GM19193 (cell line): ENCODE measurements around the gene UBE2K.

ENCODE experiments used
- POLR2A ChIP-seq: IDR thresholded peaks from 4 replicates; pipeline ENCODE4 v1.6.1; 2011; ENCODE audit not compliant: insufficient read depth, insufficient read length; ENCODE audit errors: extremely low read depth

The UBE2K gene

DNA sequence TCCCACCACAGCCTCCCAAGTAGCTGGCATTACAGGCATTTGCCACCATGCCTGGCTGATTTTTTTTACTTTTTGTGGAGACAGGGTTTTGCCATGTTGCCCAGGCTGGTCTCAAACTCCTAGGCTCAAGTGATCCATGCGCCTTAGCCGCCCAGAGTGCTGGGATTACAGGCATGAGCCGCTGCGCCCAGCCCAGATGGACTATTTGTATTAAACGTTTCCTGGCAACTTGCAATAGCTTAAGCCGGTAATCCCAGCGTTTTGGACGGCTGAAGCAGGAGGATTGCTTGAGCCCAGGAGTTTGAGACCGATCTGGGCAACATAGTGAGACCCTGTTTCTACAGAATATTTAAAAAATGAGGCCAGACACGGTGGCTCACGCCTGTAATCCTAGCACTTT is 18.4 kb downstream of the UBE2K start:
- no peak for TF ChIP-seq POLR2A

DNA sequence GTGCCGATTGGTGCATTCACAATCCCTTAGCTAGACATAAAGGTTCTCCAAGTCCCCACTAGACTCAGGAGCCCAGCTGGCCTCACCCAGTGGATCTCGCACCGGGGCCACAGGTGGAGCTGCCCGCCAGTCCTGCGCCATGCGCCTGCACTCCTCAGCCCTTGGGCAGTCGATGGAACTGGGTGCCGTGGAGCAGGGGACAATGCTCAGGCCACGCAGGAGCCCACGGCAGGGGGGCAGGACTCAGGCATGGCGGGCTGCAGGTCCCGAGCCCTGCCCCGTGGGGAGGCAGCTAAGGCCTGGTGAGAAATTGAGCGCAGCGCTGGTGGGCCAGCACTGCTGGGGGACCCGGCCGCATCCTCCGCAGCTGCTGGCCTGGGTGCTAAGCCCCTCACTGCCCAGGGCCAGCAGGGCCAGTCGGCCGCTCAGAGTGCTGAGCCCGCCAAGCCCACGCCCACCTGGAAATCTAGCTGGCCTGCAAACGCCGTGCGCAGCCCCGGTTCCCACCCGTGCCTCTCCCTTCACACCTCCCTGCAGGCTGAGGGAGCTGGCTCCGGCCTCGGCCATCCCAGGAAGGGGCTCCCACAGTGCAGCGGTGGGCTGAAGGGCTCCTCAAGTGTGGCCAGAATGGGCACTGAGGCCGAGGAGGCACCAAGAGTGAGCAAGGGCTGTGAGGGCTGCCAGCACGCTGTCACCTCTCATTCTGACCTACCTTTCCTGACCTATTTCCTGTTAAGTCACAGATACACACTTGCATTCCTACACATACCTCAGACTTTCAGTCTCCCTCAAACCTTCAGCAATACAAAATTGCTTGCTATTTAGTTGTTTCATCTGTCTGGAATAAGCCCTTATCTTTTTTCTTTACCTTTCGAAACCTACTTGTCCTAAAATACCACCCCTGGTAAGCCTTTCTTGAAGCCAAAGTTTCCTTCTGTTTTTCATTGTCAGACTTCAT is 20.7 kb downstream of the UBE2K start:
- TF ChIP-seq POLR2A = no peak

DNA sequence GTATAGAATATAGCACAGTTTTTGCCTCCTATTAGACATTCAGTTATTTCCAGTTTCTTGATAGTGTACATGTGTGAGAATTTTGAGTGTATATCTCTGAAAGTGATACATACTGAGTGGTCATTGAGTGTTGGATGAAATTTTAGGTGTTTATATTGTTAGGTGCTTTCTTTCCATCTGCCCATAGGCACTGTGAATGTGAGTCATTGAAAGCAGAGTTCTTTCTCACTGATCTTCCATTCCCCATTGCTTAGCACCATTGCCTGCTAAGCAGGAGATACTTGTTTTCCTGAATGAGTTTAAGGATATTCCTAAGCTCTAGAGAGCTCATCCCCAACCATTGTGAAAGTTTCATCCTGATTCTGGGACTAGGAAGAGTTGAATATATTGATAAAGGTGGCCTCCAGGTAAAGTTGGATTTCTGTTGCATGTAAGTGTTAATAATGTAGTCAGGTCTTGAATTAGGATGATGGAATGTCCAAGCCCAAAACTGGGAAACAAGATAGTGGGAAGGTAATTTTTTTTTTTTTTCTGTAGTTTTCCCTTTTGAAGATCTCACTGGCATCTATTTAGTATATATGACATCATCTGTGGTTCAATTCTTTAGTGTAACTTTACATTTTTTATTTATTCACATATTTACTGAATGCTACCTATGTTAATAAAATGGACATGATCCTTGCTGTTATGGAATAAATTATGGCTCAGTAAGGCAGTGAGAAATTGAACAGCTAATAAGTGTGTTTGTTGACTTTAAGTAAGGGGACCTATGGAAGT is 22.1 kb downstream of the UBE2K start:
- TF ChIP-seq POLR2A = no peak

DNA sequence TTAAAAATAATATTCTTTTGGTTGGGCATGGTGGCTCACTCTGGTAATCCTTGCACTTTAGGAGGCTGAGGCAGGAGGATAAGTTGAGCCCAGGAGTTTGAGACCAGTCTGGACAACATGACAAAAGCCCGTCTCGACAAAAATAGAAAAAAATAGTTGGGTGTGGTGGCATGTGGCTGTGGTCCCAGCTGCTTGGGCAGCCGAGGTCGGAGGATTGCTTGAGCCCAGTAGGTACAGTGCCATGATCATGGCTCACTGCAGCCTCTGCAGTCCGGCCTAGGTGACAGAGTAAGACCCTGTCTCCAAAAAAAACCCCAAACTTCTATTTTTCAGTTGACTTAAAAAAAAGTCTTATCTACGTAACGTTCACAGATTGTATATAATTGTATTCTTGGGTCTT is 23.9 kb downstream of the UBE2K start:
- TF ChIP-seq POLR2A = no peak

GRCh38 chr4:39729557-39729956 is 31.6 kb downstream of the UBE2K start:
- no peak for TF ChIP-seq POLR2A

GRCh38 chr4:39730072-39730471 is 32.1 kb downstream of the UBE2K start:
- TF ChIP-seq POLR2A = no peak

- TF ChIP-seq POLR2A = no peak
Observed at GRCh38 chr4:39731908-39732307, 34.0 kb downstream of the UBE2K start.

DNA sequence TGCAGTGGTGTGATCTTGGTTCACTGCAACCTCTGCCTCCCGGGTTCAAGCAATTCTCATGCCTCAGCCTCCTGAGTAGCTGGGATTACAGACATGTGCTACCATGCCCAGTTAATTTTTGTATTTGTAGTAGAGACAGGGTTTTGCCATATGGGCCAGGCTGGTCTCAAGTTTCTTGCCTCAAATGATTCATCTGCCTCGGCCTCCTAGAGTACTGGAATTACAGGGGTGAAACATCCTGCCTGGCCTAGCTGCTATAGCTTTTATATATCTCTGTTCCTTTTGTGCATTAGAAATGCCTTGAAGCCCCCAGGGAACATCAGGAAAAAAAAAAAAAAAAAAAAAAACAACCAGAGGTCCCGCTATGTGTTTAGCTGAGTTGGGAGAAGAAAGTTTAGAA is 34.8 kb downstream of the UBE2K start:
- TF ChIP-seq POLR2A = no peak

- no peak for TF ChIP-seq POLR2A
Observed at GRCh38 chr4:39741401-39741800, 43.5 kb downstream of the UBE2K start.

DNA sequence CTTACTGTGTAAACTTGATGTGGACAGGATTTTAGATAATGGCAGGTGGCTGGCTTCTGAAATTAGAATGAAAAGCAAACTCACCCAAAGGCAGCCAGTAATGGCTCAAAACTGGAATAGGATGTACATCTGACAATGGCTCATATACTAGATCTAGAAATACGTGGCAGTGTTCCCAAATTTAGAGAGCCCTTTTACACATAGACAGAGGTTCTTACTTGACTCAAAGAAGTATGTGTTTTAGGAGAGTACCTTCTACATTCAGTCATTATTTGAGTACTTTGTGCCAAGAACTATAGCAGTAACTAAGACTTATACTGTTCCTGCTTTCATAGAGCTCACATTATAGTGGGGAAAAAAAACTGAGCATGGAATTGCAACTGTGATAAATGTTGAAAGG is 48.0 kb downstream of the UBE2K start:
- no peak for TF ChIP-seq POLR2A

- no peak for TF ChIP-seq POLR2A
Observed at GRCh38 chr4:39750216-39750615, 52.3 kb downstream of the UBE2K start.

- TF ChIP-seq POLR2A = no peak
Observed at GRCh38 chr4:39754309-39754708, 56.4 kb downstream of the UBE2K start.

GRCh38 chr4:39756159-39756558 is 58.2 kb downstream of the UBE2K start:
- TF ChIP-seq POLR2A = no peak

- TF ChIP-seq POLR2A = no peak
Observed at GRCh38 chr4:39758176-39758575, 60.2 kb downstream of the UBE2K start.

DNA sequence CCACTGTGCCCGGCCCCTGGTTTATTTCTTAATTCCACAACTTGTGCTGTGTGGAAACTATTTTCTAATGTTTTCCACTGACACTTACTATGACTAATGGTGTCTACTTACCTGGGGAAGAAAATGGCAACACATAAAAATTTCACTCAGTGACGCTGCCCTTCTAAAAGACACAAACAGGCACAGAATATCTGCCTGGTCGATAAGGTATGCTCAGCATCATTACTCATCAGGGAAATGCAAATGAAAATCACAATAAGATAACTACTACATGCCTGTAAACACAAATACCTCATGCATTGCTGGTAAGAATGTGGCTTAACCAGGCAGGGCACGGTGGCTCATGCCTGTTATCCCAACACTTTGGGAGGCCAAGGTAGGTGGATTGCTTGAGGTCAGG is 61.6 kb downstream of the UBE2K start:
- no peak for TF ChIP-seq POLR2A
